ENCODE results near the gene ACVRL1. TPM values are rescaled to one million over a fixed set of nuclear protein-coding genes. Genes with fewer than 3 reads are reported as not detected.

Gene ACVRL1
- total and polyA plus RNA-seq, 9 of the 15 experiments (the other 6 are each of a cell fraction or from before 2014, with no cell fraction given) = 0.07 to 1.4 (median 0.30) TPM

GRCh38 chr12:51896236-51896635, 11.1 kb upstream of the ACVRL1 start:
- no peak overlapping the region for H3K27ac ChIP-seq (ENCODE audit: extremely low read depth, low read depth, low read length)
- DNase-seq (ENCODE audit: extremely low read depth in 1 of 4, low spot score in 3 of 4) (peak in 2 of 4 experiments; percentile 47 to 50), FAIRE-seq (no peak), ATAC-seq (peak; percentile 53)
- H3K36me3 ChIP-seq (ENCODE audit: control insufficient read depth, insufficient read depth, low read length) = no peaks in the 10 kb centered on the region
- peak overlapping the region; percentile 40; the same call in 1 of the 2 replicates for H2AFZ ChIP-seq (ENCODE audit: low read depth, low read length)
- intact Hi-C loops (cut with micrococcal nuclease) (no loop called here), in situ Hi-C loops (cut with MboI) (no loop called here)
- ChIA-PET POLR2A (interaction anchor here (1.5 kb wide), 1 partner anchor 21 kb away, joined by 5 read pairs; no protein-coding TSS in a partner anchor), CTCF (ENCODE audit: low intra/inter-chr PET ratio) (interaction anchor here (1.9 kb wide), 1 partner anchor 27 kb away, joined by 11 read pairs; no protein-coding TSS in a partner anchor)
- no peaks in the 10 kb centered on the region for H3K9me3 ChIP-seq (replicated peaks; ENCODE audit: control insufficient read depth, insufficient read depth, low read depth, low read length)
- no peaks in the 10 kb centered on the region for H3K79me2 ChIP-seq (ENCODE audit: control insufficient read depth, insufficient read depth, low read length)
- 24% methylated on average over 3 of the region's 3 CpGs for WGBS (ENCODE audit: insufficient coverage, low coverage, missing lambda C conversion rate)
- no peaks in the 10 kb centered on the region for H3K27me3 ChIP-seq (ENCODE audit: control insufficient read depth in 2 of 2, insufficient read depth in 2 of 2, low read length in 2 of 2)
- no peak for TF ChIP-seq HDAC8 (tag; IDR thresholded peaks at IDR 0.05)
- TF ChIP-seq TOE1 (IDR thresholded peaks at IDR 0.05; ENCODE audit: borderline replicate concordance) = no peak
- no peak for TF ChIP-seq TOE1 (CRISPR knock-in tag; IDR thresholded peaks at IDR 0.05; ENCODE audit: borderline replicate concordance, low read depth)
- TF ChIP-seq TAF9B (IDR thresholded peaks at IDR 0.05; ENCODE audit: partially characterized antibody) = no peak
- TF ChIP-seq EP300 (IDR thresholded peaks at IDR 0.05; ENCODE audit: low read length) = no peak
- TF ChIP-seq ASH1L (IDR thresholded peaks at IDR 0.05; ENCODE audit: borderline replicate concordance, low read depth, partially characterized antibody) = no peak
- no peak for TF ChIP-seq RBM34 (IDR thresholded peaks at IDR 0.05; ENCODE audit: borderline replicate concordance, insufficient read depth, low read length)
- no peak for TF ChIP-seq ZNF263 (CRISPR knock-in tag; IDR thresholded peaks at IDR 0.05; ENCODE audit: borderline replicate concordance)
- TF ChIP-seq ZNF324 (CRISPR knock-in tag; IDR thresholded peaks at IDR 0.05) = no peak
- no peak for TF ChIP-seq ZBTB7A (IDR thresholded peaks at IDR 0.05; ENCODE audit: borderline replicate concordance, control insufficient read depth, low read depth, low read length)
- no peak for TF ChIP-seq XRCC5 (IDR thresholded peaks at IDR 0.05; ENCODE audit: low read depth, low read length)
- no peak for TF ChIP-seq POLR2H (tag; IDR thresholded peaks at IDR 0.05; ENCODE audit: low read depth)
- TF ChIP-seq CBFB (CRISPR knock-in tag; IDR thresholded peaks at IDR 0.05) = no peak
- no peak for TF ChIP-seq ZFP91 (CRISPR knock-in tag; IDR thresholded peaks at IDR 0.05)
- no peak overlapping the region for H3K4me2 ChIP-seq (ENCODE audit: insufficient read depth, low read length)
- H3K4me1 ChIP-seq (replicated peaks in 1 of 2; ENCODE audit: control insufficient read depth in 2 of 2, insufficient read depth in 2 of 2, low read length in 2 of 2) = peaks cover 2 to 16% of the 10 kb centered on the region in 2 experiments; a peak in 3 of 5 replicates
- no peaks in the 10 kb centered on the region for H3K9me1 ChIP-seq (ENCODE audit: control insufficient read depth, insufficient read depth, low read length)
- no peak overlapping the region for H3K9ac ChIP-seq (ENCODE audit: insufficient read depth in 1 of 2, low read depth in 2 of 2, low read length in 2 of 2)
- no peaks in the 10 kb centered on the region for H4K20me1 ChIP-seq (replicated peaks; ENCODE audit: control insufficient read depth, insufficient read depth, low read length)
- H3K4me3 ChIP-seq = no peak overlapping the region
- BruUV-seq (replicated peaks) = no TSS peak
